ENCODE data around the gene SDK1.

- TF ChIP-seq POLR2A (IDR thresholded peaks at IDR 0.05) (no peak), CTCF (IDR thresholded peaks at IDR 0.05) (no peak)
Observed at GRCh38 chr7:3591944-3592343, 290.9 kb downstream of the SDK1 start.

All from body of pancreas (tissue), 4 donors.